HG03520 (cell line): ENCODE data around the gene NMNAT3.

Experiments used
- ATAC-seq: cut with Tn5 transposase; IDR thresholded peaks from one replicate; pipeline ENCODE4 v1.9.1; 2021; ENCODE audit warnings: mild to moderate bottlenecking, moderate library complexity; ENCODE audit not compliant: unreplicated experiment

Gene NMNAT3

GRCh38 chr3:139524841-139525636 is 152.7 kb downstream of the NMNAT3 start:
- ATAC-seq: no peak

- no peak for ATAC-seq
These were observed 154.1 kb downstream of the NMNAT3 start for GRCh38 chr3:139523718-139524117.

GRCh38 chr3:139523166-139523565 is 154.6 kb downstream of the NMNAT3 start:
- ATAC-seq: no peak

GRCh38 chr3:139522421-139522820 is 155.4 kb downstream of the NMNAT3 start:
- ATAC-seq: no peak

- ATAC-seq: no peak
These were observed 156.0 kb downstream of the NMNAT3 start for GRCh38 chr3:139521816-139522215.

GRCh38 chr3:139521144-139521543 is 156.6 kb downstream of the NMNAT3 start:
- no peak for ATAC-seq

- no peak for ATAC-seq
These were observed 157.6 kb downstream of the NMNAT3 start for GRCh38 chr3:139519998-139520737.

GRCh38 chr3:139518926-139519842 is 158.6 kb downstream of the NMNAT3 start:
- no peak for ATAC-seq

GRCh38 chr3:139518306-139518705 is 159.5 kb downstream of the NMNAT3 start:
- ATAC-seq: no peak

- no peak for ATAC-seq
These were observed 160.3 kb downstream of the NMNAT3 start for GRCh38 chr3:139517321-139518065.

GRCh38 chr3:139514741-139515140 is 163.0 kb downstream of the NMNAT3 start:
- ATAC-seq: no peak
